NCI-H2196 (cell line): ENCODE measurements around the gene ZNF594.
A peak's percentile ranks its signal among the peaks of the same experiment; 100 is the strongest.
"Not testable (repeated sequence)": the region's sequence is repeated elsewhere in the genome, so short reads cannot be mapped to it uniquely, and the experiment has no call there.

Experiments used
- DNase-seq: peaks from one replicate; lab custom pipeline; 2025; ENCODE audit not compliant: unreplicated experiment; lab: John Stamatoyannopoulos, UW

The ZNF594 gene

GRCh38 chr17:5191541-5192417 lies at the start of gene ZNF594:
ZNF594 (minus strand) TSS chr17:5191868; CDS start chr17:5184256, 7,612 bp downstream.
- DNase-seq, result peak; percentile 87

DNA sequence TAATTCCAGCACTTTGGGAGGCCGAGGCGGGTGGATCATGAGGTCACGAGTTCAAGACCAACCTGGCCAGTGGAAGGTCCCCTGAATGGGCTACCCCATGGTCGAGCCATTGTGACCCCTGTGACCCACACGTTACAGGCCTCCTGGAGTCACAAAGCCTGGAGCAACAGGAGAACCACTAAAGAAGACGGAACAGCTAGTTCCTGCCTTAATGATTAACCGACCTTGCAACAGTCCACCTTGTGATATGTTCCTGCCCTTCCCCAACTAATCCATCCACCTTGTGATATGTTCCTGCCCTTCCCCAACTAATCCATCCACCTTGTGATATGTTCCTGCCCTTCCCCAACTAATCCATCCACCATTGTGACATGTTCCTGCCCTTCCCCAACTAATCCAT lies 48.1 kb upstream of the ZNF594 start:
- DNase-seq, result not testable (repeated sequence)

DNA sequence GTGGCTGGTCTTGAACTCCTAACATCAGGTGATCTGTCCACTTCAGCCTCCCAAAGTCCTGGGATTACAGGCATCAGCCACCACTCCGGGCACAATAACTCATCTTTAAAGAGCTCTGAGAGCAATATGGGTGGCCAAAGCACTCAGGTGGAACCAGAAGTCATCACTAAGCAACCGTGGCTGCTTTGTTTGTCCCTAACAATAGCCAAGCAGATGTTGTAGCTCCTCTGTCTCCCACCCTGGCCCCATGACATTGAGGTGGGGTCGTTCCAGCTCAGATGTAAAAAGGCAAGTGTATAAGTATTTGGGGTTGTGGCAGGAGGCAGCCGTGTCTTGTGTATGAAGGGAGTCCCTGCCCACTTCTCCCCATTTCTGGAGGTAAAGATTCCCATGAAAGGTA lies 46.7 kb upstream of the ZNF594 start:
- DNase-seq, result no peak

- peak; percentile 3 for DNase-seq
Measured at GRCh38 chr17:5237541-5238016, 45.9 kb upstream of the ZNF594 start.

DNA sequence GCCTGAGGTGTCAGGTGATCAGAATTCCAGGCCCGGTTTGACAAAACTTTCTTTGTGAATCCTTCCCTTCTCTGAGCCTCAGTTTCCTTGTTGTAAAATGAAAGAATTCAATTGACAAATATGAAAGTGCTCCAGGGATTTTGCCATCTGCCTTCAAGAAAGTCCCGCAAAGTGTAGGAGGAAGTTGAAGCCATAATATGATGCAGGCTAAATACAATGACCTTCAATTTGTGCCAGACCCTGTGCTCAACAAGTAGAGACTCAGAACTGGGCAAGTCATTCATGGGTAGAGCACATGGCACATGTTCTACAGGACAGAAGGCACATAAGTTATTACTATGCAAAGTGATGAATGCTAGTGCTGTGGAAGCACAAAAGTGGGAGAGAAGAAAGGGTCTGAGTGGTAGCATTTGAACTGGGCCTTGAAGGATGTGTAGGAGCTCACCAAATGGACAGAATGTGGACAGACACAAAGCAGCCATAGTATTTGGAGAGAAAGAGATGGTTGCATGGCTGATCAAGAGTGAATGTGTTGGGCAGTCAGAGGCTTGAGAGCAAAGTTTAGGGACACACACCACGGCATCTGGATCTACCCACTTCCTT lies 45.4 kb upstream of the ZNF594 start:
- DNase-seq, result no peak

DNA sequence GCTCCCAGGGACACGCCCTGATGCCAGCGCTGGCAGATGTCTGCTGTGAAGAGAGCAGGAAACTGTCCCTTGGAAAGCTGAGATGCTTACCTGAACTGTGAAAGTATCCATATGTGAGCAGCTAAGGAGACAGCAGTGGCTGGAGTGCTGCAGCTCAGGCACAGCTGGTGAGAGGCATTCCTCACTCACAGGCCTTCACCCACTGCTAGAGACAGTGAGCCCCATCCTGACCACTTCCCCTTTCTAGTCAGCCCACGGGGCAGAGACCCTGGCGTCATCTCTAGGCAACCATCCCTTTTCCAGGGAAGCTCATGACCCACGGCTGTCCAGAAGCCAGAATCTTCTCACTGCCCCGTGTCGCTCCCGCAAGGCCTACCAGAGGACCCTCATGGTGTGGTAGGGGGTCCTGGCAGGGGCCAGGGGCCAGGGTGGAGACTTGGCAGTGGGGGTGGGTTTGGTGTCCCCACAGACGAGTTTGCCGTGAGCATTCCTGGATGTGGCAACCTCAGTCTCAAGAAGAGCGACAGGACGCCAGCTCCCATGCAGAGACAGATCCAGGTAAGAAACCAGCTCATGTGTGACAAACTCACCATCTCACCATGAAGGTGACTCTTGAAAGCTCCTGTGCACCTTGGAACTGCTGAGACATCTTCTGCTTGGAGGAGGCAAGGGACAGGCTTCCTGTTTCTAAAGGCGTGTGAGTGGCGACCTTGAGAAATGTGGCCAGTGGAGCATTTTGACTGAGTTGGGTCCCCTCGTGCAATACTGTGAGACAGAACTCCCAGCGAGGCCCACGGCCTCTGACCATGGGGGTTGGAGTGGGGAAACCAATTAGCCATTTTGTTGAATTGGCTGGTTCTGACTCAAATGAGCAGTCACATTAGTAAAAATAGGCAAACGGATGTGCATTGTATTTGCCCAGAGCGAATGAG lies 43.2 kb upstream of the ZNF594 start, which contains the start of gene SCIMP:
Gene SCIMP, minus strand, starts transcription at position 216 of the 932 bp plus-strand sequence. Its CDS starts 105 bp downstream, at position 111.
- DNase-seq, result no peak

GRCh38 chr17:5233492-5233891 lies 41.8 kb upstream of the ZNF594 start:
- DNase-seq, result not testable (repeated sequence)

DNA sequence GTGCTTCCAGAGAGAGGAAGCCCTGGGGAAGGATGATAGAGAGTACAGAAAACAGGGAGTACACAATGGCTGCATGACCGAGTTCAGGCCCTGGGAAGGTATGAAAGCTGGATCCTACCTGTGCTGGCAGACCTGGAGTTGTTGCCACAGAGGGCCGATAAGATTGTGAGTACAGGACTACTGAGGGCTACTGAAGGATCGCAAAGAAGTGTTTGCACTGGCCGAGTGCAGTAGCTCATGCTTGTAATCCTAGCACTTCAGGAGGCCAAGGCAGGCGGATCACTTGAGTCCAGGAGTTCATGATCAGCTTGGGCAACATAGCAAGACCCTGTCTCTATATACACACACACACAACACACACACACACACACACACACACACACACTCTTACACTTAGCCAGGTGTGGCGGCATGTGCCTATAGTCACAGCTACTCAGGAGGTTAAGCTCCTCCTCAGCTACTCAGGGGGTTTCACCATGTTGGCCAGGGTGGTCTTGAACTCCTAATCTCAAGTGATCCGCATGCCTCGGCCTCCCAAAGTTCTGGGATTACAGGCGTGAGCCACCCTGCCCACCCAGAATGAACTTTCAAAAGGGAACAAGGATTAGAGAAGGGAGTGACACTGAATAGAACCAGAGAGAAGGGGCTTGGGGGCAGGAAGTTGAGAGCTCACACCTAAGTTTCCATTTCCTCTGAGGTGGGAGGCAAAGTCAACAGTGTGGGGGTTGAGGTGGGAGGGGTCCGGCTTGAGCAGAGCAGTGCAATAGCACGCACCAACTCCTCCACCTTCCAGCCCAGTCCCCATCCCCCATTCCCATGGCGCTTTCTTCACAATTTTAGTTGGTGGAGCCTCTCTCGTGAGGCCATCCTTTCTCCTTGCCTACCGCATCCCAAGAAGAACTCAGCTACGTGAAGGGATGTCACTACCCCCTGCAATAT lies 35.5 kb upstream of the ZNF594 start:
- no peak for DNase-seq

DNA sequence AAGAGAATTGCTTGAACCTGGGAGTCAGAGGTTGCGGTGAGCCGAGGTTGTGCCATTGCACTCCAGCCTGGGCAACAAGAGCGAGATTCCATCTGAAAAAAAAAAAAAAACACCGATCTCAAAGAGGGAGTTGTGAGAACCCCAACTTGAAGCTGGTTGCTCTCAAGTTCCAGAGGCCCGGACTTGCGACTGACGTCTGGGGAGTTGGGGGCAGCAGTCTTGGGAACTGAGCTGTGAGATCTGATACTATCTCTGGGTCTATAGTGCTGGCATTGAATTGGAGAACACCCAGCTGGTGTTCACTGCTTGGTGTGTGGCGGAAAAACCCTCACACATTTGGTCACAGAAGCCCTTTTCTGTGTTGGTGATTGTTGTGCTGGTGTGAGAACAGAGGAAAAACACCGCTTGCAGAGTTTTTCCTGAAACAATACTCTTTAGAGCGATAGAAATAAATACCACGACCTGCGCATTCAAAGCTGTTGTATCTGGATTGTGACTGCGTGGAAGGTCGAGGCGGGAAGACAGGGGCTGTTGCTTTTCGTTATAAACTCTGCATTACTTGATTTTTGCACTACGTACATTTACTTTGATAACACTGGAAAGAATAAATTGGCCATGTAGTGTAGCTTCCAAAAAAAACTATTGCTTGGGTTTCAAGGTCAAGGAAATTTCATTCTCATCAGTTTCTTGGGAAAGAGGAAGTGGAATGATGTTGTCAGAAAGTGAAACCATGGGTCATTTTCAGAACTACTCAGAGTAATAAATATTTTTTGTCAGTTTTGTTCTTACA lies 34.2 kb upstream of the ZNF594 start:
- DNase-seq, result no peak

DNA sequence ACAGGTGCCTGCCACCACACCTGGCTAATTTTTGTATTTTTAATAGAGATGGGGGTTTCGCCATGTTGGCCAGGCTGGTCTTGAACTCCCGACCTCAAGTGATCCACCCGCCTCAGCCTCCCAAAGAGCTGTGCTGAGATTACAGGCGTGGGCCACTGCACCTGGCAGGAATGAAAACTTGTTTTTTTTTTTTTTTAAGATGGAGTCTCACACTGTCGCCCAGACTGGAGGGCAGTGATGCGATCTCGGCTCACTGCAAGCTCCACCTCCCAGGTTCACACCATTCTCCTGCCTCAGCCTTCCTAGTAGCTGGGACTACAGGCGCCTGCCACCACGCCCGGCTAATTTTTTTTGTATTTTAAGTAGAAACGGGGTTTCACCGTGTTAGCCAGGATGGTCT lies 30.2 kb upstream of the ZNF594 start:
- not testable (repeated sequence) for DNase-seq

- DNase-seq, result no peak
Measured at GRCh38 chr17:5220074-5220473, 28.4 kb upstream of the ZNF594 start.

DNA sequence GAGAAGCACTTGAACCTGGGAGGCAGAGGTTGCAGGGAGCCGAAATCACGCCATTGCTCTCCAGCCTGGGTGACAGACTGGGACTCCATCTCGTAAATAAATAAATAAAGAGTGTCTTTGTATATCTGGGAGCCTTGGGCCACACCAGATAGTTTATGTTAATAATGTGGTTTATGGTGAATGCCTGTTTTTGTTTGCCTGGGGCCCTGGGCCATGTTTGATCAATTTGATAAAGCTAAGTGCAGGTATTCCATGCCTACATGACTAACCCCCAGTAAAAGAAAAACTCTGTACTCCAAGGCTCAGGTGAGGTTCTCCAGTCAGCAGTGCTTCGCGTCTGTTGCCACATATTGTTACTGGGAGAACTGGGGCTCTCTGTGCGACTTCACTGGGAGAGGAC lies 27.9 kb upstream of the ZNF594 start:
- no peak for DNase-seq

- DNase-seq, result not testable (repeated sequence)
Measured at GRCh38 chr17:5217562-5217961, 25.9 kb upstream of the ZNF594 start.

DNA sequence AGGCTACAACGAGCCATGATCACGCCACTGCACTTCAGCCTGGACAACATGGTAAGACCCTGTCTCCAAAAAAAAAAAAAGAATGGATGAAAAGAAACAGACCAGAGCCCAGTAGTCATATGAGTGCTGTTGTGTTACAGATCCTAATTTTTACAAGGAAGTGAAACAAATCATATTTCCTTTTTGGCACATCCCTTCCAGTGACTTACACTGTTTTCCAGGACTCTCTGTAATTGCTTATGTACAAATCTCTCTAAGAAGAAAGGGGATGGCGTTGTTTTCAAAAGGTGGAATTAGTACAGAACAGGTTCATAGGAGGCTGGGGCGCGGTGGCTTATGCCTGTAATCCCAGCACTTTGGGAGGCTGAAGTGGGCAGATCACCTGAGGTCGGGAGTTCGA lies 19.8 kb upstream of the ZNF594 start:
- DNase-seq, result no peak

DNA sequence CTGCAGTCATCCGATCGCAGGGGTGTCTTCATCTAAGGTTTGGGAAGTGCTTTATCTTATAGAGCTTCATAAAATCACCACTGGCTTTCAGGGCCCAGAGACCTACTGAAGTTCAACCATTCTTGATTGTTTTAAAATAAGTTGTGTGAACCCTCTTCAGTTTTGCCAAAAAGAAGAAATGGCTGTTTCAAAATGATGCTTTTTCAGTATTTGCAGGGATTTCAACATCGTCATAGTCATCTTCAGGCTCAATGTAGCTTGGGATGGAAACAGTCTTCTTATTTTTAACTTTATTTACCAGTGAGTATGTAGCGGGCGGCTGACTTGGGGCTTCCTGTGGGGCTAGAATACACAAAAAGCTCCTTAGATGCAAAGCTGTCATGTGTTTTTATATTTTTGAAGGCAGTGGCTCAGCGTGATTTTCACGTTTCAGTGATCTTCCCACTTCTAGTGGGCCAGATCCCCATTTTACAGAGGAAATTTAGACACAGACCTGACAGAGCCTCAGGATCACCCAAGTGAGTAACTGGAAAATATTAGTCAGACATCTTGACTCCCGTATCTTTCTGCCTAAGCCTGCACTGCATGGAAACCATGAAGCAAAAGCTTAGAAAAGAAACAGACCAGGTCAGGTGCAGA lies 19.1 kb upstream of the ZNF594 start:
- no peak for DNase-seq

DNA sequence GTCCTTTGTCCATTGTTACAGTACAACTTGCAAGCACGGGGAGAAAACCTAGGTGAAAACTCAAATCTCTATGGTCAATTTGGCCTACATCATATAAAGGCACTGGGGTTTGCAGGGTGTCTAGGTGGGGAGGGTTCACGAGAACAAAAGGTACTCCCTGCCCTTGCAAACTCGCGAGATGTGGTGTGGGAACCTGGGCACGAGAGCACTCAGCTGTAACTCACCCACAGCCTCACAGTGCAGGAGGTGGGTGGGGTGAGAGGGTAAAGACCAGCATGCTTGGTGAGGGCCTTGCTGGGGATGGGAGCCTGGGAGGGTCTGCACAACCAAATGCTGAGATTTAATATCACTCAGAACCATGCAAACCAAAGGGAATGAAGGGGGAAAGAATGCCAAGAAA lies 18.4 kb upstream of the ZNF594 start:
- no peak for DNase-seq

DNA sequence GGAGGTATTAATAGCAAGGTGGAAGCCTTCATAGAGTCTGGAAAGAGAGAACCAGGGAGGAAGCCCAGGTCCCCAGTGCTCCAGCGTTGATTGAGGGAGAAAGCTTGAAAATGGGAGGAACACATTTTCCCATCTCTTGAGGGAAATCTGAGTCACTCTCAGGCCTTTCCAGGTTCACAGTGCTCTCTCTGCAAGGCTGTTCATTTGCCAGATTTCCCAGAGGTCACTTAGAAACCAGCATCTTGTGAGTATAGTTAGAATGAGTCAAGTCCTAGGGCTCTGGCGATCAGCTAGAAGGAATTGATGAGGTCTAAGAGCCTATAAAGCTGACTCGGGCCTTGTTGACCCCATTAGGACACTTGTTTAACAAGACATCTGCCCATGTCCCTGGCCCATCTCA lies 17.7 kb upstream of the ZNF594 start:
- DNase-seq, result no peak

- DNase-seq, result no peak
Measured at GRCh38 chr17:5203908-5204294, 12.2 kb upstream of the ZNF594 start.
